Activated B cell treated with CpG ODN at 0.5 μM for 24 hours (primary cell): Measurements from ENCODE around the gene PCGF1. TPM values are rescaled to one million over a fixed set of nuclear protein-coding genes. Genes with fewer than 3 reads are reported as not detected.

Experiments
- ATAC-seq: fragments of 200-7000 bp; cut with Tn5 transposase; one replicate; pipeline ENCODE4 v1.10.0; 2021; ENCODE audit warnings: low read depth, mild to moderate bottlenecking, moderate library complexity
- CTCF ChIA-PET: fragments of 350-600 bp; sonication (Branson Sonifier 250); formaldehyde crosslinking; loops from one replicate; lab custom pipeline; 2021; ENCODE audit warnings: antibody characterized with exemption; lab: Charles Lee
- POLR2A ChIA-PET: fragments of 350-600 bp; sonication (Branson Sonifier 250); formaldehyde crosslinking; loops from one replicate; lab custom pipeline; 2021; ENCODE audit warnings: antibody characterized with exemption; lab: Charles Lee
- DNase-seq: peaks from one replicate; pipeline ENCODE4 v3.0.0; 2022
- H3K27ac Mint-ChIP-seq: one replicate; pipeline ENCODE4 v1.8.0; 2020; ENCODE audit warnings: mixed read lengths
- H3K27me3 Mint-ChIP-seq: one replicate; pipeline ENCODE4 v1.8.0; 2021; ENCODE audit warnings: mixed read lengths
- H3K36me3 Mint-ChIP-seq: one replicate; pipeline ENCODE4 v1.8.0; 2021; ENCODE audit warnings: low read depth, mixed read lengths
- H3K4me1 Mint-ChIP-seq: one replicate; pipeline ENCODE4 v1.8.0; 2021; ENCODE audit warnings: mixed read lengths
- H3K4me3 Mint-ChIP-seq: one replicate; pipeline ENCODE4 v1.8.0; 2020; ENCODE audit warnings: mild to moderate bottlenecking, mixed read lengths
- H3K9me3 Mint-ChIP-seq: one replicate; pipeline ENCODE4 v1.8.0; 2020; ENCODE audit warnings: mixed read lengths
- CTCF ChIP-seq: fragments of 200-600 bp; IDR thresholded peaks from one replicate; pipeline ENCODE4 v1.8.0; 2022; ENCODE audit warnings: antibody characterized with exemption, mild to moderate bottlenecking
- intact Hi-C: fragments of 100-400 bp; cut with micrococcal nuclease; formaldehyde crosslinking; loops from one replicate; pipeline ENCODE4 v1.15.1; 2024
- total RNA-seq: library from RNA; stranded (reverse); gene quantifications from 2 replicates; pipeline ENCODE4 v1.2.3, GENCODE V29; 2022

The PCGF1 gene
- total RNA-seq, 1 donor from 2014 or later: 34.7 TPM

- ATAC-seq: peak; percentile 83
- TF ChIP-seq CTCF: no peak
- intact Hi-C loops: loop anchor here (1.0 to 5.0 kb wide), 18 partner anchors 10 to 792 kb away; partner anchors contain the start of genes C2orf81, DGUOK, DOK1 and INO80B
- peak; percentile 87 for DNase-seq
- H3K9me3 Mint-ChIP-seq: no peaks in the 10 kb centered on the region
- peaks cover 55% of the 10 kb centered on the region for H3K4me1 Mint-ChIP-seq
- H3K27ac Mint-ChIP-seq: peak within 1 kb of the TSS; percentile 96
- ChIA-PET POLR2A (interaction anchor here (0.6 to 8.8 kb wide), 30 partner anchors 9 to 351 kb away, joined by 3 to 63 read pairs (median 6); partner anchors contain the start of genes CCDC142, DOK1, INO80B and LBX2), CTCF (interaction anchor here (0.8 to 1.2 kb wide), 4 partner anchors 9 to 46 kb away, joined by 3 to 6 read pairs (median 4); partner anchors contain the start of genes CCDC142 and TTC31)
- peaks cover 66% of the 10 kb centered on the region for H3K36me3 Mint-ChIP-seq
- H3K4me3 Mint-ChIP-seq: peak within 1 kb of the TSS; percentile 97
- no peaks in the 10 kb centered on the region for H3K27me3 Mint-ChIP-seq
These were observed 22.1 kb upstream of the PCGF1 start, which contains the start of the genes AUP1 and HTRA2 for GRCh38 chr2:74529357-74530238. Gene AUP1 (minus strand): TSS chr2:74529706. CDS start chr2:74529629, 77 bp downstream. Gene HTRA2 (plus strand): TSS chr2:74529933. CDS start chr2:74530007, 74 bp downstream.

- Mint-ChIP-seq H3K4me3 (peak overlapping the region; percentile 97), H3K4me1 (peaks cover 55% of the 10 kb centered on the region), H3K27ac (peak overlapping the region; percentile 96), H3K9me3 (no peaks in the 10 kb centered on the region), H3K36me3 (peaks cover 63% of the 10 kb centered on the region), H3K27me3 (no peaks in the 10 kb centered on the region)
- ChIA-PET POLR2A (interaction anchor here (0.6 to 8.8 kb wide), 23 partner anchors 10 to 89 kb away, joined by 3 to 63 read pairs (median 8); partner anchors contain the start of genes CCDC142, DOK1, INO80B and LBX2), CTCF (interaction anchor here (0.6 to 1.2 kb wide), 3 partner anchors 28 to 64 kb away, joined by 3 to 4 read pairs (median 3); partner anchors contain the start of genes CCDC142 and TTC31)
- ATAC-seq (peak; percentile 0), DNase-seq (no peak)
- no peak for TF ChIP-seq CTCF
- intact Hi-C loops: loop anchor here (1.0 to 2.0 kb wide), 14 partner anchors 11 to 791 kb away; partner anchors contain the start of genes C2orf81, DGUOK, DOK1 and INO80B
These were observed 21.3 kb upstream of the PCGF1 start for GRCh38 chr2:74528600-74529356.

GRCh38 chr2:74527741-74528140 lies 20.2 kb upstream of the PCGF1 start:
- POLR2A ChIA-PET: interaction anchor here (2.1 to 8.8 kb wide), 2 partner anchors 11 to 46 kb away, joined by 13 to 63 read pairs; partner anchors contain the start of genes CCDC142 and TTC31

GRCh38 chr2:74526649-74527230 lies 19.2 kb upstream of the PCGF1 start:
- intact Hi-C loops: no loop called here
- DNase-seq (no peak), ATAC-seq (no peak)
- TF ChIP-seq CTCF: no peak
- H3K9me3 Mint-ChIP-seq: no peaks in the 10 kb centered on the region
- no peaks in the 10 kb centered on the region for H3K27me3 Mint-ChIP-seq
- peak overlapping the region; percentile 66 for H3K4me3 Mint-ChIP-seq
- ChIA-PET CTCF (interaction anchor here (0.7 kb wide), 1 partner anchor 23 kb away, joined by 3 read pairs; no protein-coding TSS in a partner anchor), POLR2A (interaction anchor here (0.6 to 8.8 kb wide), 9 partner anchors 10 to 319 kb away, joined by 3 to 63 read pairs (median 5); partner anchors contain the start of genes CCDC142, MRPL53, PCGF1 and TTC31)
- peaks cover 48% of the 10 kb centered on the region for H3K36me3 Mint-ChIP-seq
- H3K4me1 Mint-ChIP-seq: peaks cover 48% of the 10 kb centered on the region
- H3K27ac Mint-ChIP-seq: peak overlapping the region; percentile 84

More at GRCh38 chr2:74527741-74528140, 20.2 kb upstream of the PCGF1 start:
- peaks cover 58% of the 10 kb centered on the region for H3K36me3 Mint-ChIP-seq
- intact Hi-C loops: loop anchor here (2.0 kb wide), 2 partner anchors 73 to 541 kb away; partner anchors contain the start of gene INO80B
- CTCF ChIA-PET: no interaction called here
- TF ChIP-seq CTCF: no peak
- H3K9me3 Mint-ChIP-seq: no peaks in the 10 kb centered on the region
- DNase-seq (no peak), ATAC-seq (no peak)
- peaks cover 55% of the 10 kb centered on the region for H3K4me1 Mint-ChIP-seq
- H3K4me3 Mint-ChIP-seq: peak overlapping the region; percentile 97
- H3K27ac Mint-ChIP-seq: peak overlapping the region; percentile 96
- no peaks in the 10 kb centered on the region for H3K27me3 Mint-ChIP-seq
